ENCODE data around the gene ZNF107. TPM values are rescaled to one million over a fixed set of nuclear protein-coding genes. Genes with fewer than 3 reads are reported as not detected.

The ZNF107 gene
- total and polyA plus RNA-seq, 2 donors (not counting 1 experiment from before 2014, with no cell fraction given): 22.0 to 70.7 TPM

DNA sequence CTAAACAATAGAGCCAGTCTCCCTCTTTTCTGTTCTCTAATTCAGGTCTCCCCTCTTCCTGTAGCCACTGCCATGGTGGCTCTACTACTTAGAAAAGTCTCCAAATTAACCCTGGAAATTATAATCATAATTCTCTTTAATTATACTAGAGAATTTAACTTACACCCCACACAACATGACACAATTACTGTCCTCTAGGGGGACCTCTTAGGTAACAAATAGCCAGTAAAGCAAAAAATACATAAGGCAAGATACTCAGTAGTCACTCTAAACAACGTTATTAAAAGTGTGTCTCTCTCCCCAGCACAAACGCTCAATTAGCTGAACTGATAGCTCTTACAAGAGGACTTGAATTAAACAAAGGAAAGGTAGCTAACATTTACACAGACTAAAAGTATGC lies 44.3 kb upstream of the ZNF107 start:
- Histone ChIP-seq H3K27ac (ENCODE audit: low read length in 2 of 2) (no peak overlapping the region), H3K4me1 (ENCODE audit: control insufficient read depth in 2 of 2, insufficient read depth in 2 of 2, low read length in 2 of 2) (no peaks in the 10 kb centered on the region), H4K20me1 (ENCODE audit: control insufficient read depth, insufficient read depth, low read length, poor library complexity, severe bottlenecking) (no peaks in the 10 kb centered on the region), H2AFZ (ENCODE audit: insufficient read depth, low read depth, low read length, poor library complexity, severe bottlenecking) (no peak overlapping the region), H3K79me2 (ENCODE audit: control insufficient read depth, insufficient read depth, low read length) (no peaks in the 10 kb centered on the region), H3K4me2 (replicated peaks; ENCODE audit: low read depth, low read length, poor library complexity, severe bottlenecking) (no peak overlapping the region), H3K9ac (ENCODE audit: low read length) (no peak overlapping the region), H3K27me3 (replicated peaks in 1 of 4; ENCODE audit: control extremely low read depth in 1 of 4, control insufficient read depth in 3 of 4, insufficient read depth in 4 of 4, low read length in 3 of 4) (no peaks in the 10 kb centered on the region), H3K9me3 (ENCODE audit: control extremely low read depth in 1 of 3, control insufficient read depth in 2 of 3, insufficient read depth in 1 of 3, low read length in 2 of 3) (peaks cover 3 to 29% (median 11%) of the 10 kb centered on the region in 3 donors), H3K4me3 (ENCODE audit: control extremely low read depth in 1 of 5, extremely low read depth in 1 of 5, insufficient read depth in 1 of 5, low read depth in 2 of 5, low read length in 4 of 5) (no peak overlapping the region), H3K36me3 (replicated peaks in 1 of 2; ENCODE audit: control extremely low read depth in 1 of 2, control insufficient read depth in 1 of 2, extremely low read depth in 1 of 2, insufficient read depth in 2 of 2, low read length in 1 of 2) (no peaks in the 10 kb centered on the region)
- ChIA-PET POLR2A (no interaction called here), CTCF (interaction anchor here (1.9 kb wide), 1 partner anchor 570 kb away, joined by 4 read pairs; no protein-coding TSS in a partner anchor)
- no peaks in the 10 kb centered on the region for H3K27me3 Mint-ChIP-seq
- whole genome bisulfite sequencing (ENCODE audit: insufficient coverage): no CpG with 5 or more reads among the region's 2 CpGs
- H3K4me1 Mint-ChIP-seq: peaks cover 5% of the 10 kb centered on the region
- H3K9me3 Mint-ChIP-seq (ENCODE audit: insufficient read depth): no peaks in the 10 kb centered on the region
- intact Hi-C loops (cut with micrococcal nuclease): loop anchor here (10.0 kb wide), 1 partner anchor 567 kb away; no protein-coding TSS in a partner anchor
- no peak overlapping the region for H3K4me3 Mint-ChIP-seq
- ATAC-seq (ENCODE audit: low read depth) (no peak), DNase-seq (no peak)
- H3K27ac Mint-ChIP-seq: no peak overlapping the region
- TF ChIP-seq, protein P1, sequence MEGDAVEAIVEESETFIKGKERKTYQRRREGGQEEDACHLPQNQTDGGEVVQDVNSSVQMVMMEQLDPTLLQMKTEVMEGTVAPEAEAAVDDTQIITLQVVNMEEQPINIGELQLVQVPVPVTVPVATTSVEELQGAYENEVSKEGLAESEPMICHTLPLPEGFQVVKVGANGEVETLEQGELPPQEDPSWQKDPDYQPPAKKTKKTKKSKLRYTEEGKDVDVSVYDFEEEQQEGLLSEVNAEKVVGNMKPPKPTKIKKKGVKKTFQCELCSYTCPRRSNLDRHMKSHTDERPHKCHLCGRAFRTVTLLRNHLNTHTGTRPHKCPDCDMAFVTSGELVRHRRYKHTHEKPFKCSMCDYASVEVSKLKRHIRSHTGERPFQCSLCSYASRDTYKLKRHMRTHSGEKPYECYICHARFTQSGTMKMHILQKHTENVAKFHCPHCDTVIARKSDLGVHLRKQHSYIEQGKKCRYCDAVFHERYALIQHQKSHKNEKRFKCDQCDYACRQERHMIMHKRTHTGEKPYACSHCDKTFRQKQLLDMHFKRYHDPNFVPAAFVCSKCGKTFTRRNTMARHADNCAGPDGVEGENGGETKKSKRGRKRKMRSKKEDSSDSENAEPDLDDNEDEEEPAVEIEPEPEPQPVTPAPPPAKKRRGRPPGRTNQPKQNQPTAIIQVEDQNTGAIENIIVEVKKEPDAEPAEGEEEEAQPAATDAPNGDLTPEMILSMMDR (IDR thresholded peaks at IDR 0.05): no peak
- no peak for TF ChIP-seq EZH2 (IDR thresholded peaks at IDR 0.05; ENCODE audit: borderline replicate concordance, insufficient read depth, low read depth, low read length, poor library complexity, severe bottlenecking)

DNA sequence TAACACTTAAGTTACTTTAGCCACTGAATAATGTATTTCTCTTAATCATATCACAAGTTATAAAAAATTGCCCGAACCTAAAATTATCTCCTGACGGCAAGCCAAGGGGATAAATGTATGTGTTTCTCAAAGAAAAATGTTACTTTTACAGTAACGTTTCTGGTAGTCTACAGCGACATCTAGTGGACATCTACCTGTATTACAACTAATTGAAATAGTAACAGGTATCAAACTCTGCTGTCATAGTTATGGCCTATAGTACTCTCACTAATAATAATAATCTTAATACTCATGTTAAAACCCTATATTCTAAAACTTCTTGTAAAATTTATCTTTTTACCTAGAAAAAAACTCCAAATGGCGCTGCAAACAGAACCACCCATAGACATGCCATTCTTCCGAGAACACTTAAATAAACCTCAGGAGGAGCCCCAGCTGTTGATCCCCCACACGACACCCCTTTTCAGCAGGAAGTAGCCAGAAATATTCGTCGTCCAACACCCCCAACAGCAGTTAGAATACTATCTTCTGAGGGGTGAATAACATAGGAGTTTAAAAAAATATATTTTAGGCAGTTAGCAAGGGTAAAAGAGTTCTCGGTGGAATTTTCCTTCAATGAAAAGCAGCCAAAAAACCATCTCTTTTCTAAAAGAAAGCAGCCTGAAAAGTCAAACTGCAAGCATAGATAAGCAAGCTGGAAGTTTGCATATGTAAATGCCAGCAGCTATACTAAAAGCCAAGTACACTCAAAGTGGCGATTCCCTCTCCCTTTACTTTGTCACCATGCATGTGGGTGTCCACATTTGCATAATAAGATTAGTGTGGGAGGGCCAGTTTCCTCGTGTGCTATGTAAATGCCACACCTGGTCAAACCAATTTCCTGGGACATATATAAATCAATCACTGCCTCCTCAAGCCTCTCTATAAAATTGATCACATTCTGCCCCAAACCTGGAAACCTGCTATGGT lies 40.5 kb upstream of the ZNF107 start:
- Histone ChIP-seq H3K36me3 (replicated peaks in 1 of 2; ENCODE audit: control extremely low read depth in 1 of 2, control insufficient read depth in 1 of 2, extremely low read depth in 1 of 2, insufficient read depth in 2 of 2, low read length in 1 of 2) (no peaks in the 10 kb centered on the region), H3K4me1 (ENCODE audit: control insufficient read depth in 2 of 2, insufficient read depth in 2 of 2, low read length in 2 of 2) (no peaks in the 10 kb centered on the region), H3K27ac (ENCODE audit: low read length in 2 of 2) (no peak overlapping the region), H4K20me1 (ENCODE audit: control insufficient read depth, insufficient read depth, low read length, poor library complexity, severe bottlenecking) (no peaks in the 10 kb centered on the region), H3K4me3 (ENCODE audit: control extremely low read depth in 1 of 5, extremely low read depth in 1 of 5, insufficient read depth in 1 of 5, low read depth in 2 of 5, low read length in 4 of 5) (no peak overlapping the region), H3K4me2 (replicated peaks; ENCODE audit: low read depth, low read length, poor library complexity, severe bottlenecking) (no peak overlapping the region), H3K79me2 (ENCODE audit: control insufficient read depth, insufficient read depth, low read length) (no peaks in the 10 kb centered on the region), H3K9me3 (ENCODE audit: control extremely low read depth in 1 of 3, control insufficient read depth in 2 of 3, insufficient read depth in 1 of 3, low read length in 2 of 3) (peaks cover 0 to 11% (median 6%) of the 10 kb centered on the region in 3 donors), H3K27me3 (replicated peaks in 1 of 4; ENCODE audit: control extremely low read depth in 1 of 4, control insufficient read depth in 3 of 4, insufficient read depth in 4 of 4, low read length in 3 of 4) (no peaks in the 10 kb centered on the region), H3K9ac (ENCODE audit: low read length) (no peak overlapping the region), H2AFZ (ENCODE audit: insufficient read depth, low read depth, low read length, poor library complexity, severe bottlenecking) (peak overlapping the region; percentile 17)
- DNase-seq (peak; percentile 44), ATAC-seq (ENCODE audit: low read depth) (peak; percentile 54)
- Mint-ChIP-seq H3K27ac (no peak overlapping the region), H3K9me3 (ENCODE audit: insufficient read depth) (no peaks in the 10 kb centered on the region), H3K4me3 (no peak overlapping the region), H3K4me1 (peaks cover 4% of the 10 kb centered on the region), H3K27me3 (no peaks in the 10 kb centered on the region)
- POLR2A ChIA-PET: no interaction called here
- TF ChIP-seq, protein P1 (IDR thresholded peaks at IDR 0.05): peak; percentile 98
- no peak for TF ChIP-seq EZH2 (IDR thresholded peaks at IDR 0.05; ENCODE audit: borderline replicate concordance, insufficient read depth, low read depth, low read length, poor library complexity, severe bottlenecking)
- CTCF ChIA-PET: interaction anchor here (1.1 to 3.8 kb wide), 3 partner anchors 11 to 304 kb away, joined by 3 to 17 read pairs (median 3); no protein-coding TSS in a partner anchor
- 43% methylated on average over 1 of the region's 12 CpGs for WGBS (ENCODE audit: insufficient coverage)
- intact Hi-C loops (cut with micrococcal nuclease): loop anchor here (10.0 kb wide), 1 partner anchor 571 kb away; no protein-coding TSS in a partner anchor

All from B cell (primary cell).